ENCODE measurements around the gene B3GALNT2. TPM values are rescaled to one million over a fixed set of nuclear protein-coding genes. Genes with fewer than 3 reads are reported as not detected.

B3GALNT2 gene
- total and polyA plus RNA-seq, 2 donors from 2014 or later: 2.0 to 14.4 TPM

DNA sequence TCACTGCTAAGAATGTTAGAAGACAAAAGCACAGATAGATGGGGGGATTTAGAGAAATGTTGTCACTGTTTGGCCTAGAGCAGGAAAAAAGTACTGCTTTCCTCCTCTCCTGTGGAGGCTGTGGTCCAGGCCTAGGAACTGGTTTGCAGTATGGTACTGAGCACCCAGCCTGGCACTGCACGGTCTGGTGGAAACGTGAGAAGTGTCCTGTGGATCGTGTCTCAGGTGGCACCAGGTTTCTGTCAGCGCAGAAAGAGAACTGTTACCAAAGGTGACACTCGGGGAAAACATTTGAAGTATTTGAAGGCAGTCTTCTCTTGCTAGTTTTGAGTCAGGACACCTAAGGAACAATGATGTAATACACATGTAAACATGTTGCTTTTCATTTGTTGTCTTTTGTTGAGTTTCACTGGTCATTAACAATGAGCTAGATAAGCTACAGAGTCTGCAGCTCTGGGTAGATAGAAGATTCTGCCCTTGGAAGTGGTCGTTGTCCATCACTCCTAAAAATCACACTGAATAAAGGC is 63.0 kb downstream of the B3GALNT2 start:
- Histone ChIP-seq H3K9me3 (ENCODE audit: control insufficient read depth in 2 of 3, insufficient read depth in 1 of 3, low read length in 3 of 3) (no peaks in the 10 kb centered on the region), H3K27me3 (ENCODE audit: control insufficient read depth, insufficient read depth, low read length) (no peaks in the 10 kb centered on the region), H3K36me3 (ENCODE audit: control insufficient read depth in 2 of 3, insufficient read depth in 3 of 3, low read length in 3 of 3) (peaks cover 5 to 32% (median 27%) of the 10 kb centered on the region in 3 donors), H3K4me1 (ENCODE audit: control insufficient read depth in 2 of 3, insufficient read depth in 2 of 3, low read depth in 1 of 3, low read length in 3 of 3) (no peaks in the 10 kb centered on the region), H3K9ac (ENCODE audit: low read length in 3 of 3) (no peak overlapping the region), H3K4me3 (ENCODE audit: low read length in 3 of 3) (no peak overlapping the region), H3K27ac (ENCODE audit: low read depth in 2 of 2, low read length in 2 of 2) (no peak overlapping the region)
- intact Hi-C loops (cut with DNase I): no loop called here
- TF ChIP-seq, protein P1, sequence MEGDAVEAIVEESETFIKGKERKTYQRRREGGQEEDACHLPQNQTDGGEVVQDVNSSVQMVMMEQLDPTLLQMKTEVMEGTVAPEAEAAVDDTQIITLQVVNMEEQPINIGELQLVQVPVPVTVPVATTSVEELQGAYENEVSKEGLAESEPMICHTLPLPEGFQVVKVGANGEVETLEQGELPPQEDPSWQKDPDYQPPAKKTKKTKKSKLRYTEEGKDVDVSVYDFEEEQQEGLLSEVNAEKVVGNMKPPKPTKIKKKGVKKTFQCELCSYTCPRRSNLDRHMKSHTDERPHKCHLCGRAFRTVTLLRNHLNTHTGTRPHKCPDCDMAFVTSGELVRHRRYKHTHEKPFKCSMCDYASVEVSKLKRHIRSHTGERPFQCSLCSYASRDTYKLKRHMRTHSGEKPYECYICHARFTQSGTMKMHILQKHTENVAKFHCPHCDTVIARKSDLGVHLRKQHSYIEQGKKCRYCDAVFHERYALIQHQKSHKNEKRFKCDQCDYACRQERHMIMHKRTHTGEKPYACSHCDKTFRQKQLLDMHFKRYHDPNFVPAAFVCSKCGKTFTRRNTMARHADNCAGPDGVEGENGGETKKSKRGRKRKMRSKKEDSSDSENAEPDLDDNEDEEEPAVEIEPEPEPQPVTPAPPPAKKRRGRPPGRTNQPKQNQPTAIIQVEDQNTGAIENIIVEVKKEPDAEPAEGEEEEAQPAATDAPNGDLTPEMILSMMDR (IDR thresholded peaks at IDR 0.05; ENCODE audit: borderline replicate concordance, extremely low read depth, insufficient read depth): no peak
- FAIRE-seq: no peak
- DNase-seq: no peak

DNA sequence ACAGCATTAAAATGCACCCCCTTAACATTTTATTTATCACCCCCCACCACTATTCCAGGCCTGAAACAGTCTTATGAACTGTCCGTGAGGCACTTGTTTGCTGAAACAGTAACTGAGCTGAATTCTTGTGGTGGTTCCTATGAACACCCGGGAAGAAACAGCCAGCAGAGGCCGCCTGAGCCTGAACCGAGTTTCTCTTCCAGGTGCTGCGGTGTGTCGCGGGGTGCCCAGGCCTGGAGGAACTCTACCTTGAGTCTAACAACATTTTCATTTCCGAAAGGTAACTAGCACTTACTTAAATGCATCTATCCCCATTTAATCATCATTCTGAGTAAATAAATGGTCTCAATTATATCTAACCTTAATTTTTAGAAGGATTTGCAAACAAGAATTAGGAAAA is 70.3 kb downstream of the B3GALNT2 start:
- Histone ChIP-seq H3K4me1 (ENCODE audit: control insufficient read depth in 2 of 3, insufficient read depth in 2 of 3, low read depth in 1 of 3, low read length in 3 of 3) (no peaks in the 10 kb centered on the region), H3K27ac (ENCODE audit: low read depth in 2 of 2, low read length in 2 of 2) (no peak overlapping the region), H3K27me3 (ENCODE audit: control insufficient read depth, insufficient read depth, low read length) (no peaks in the 10 kb centered on the region), H3K4me3 (ENCODE audit: low read length in 3 of 3) (no peak overlapping the region), H3K36me3 (ENCODE audit: control insufficient read depth in 2 of 3, insufficient read depth in 3 of 3, low read length in 3 of 3) (peaks cover 3 to 30% (median 14%) of the 10 kb centered on the region in 3 donors), H3K9me3 (ENCODE audit: control insufficient read depth in 2 of 3, insufficient read depth in 1 of 3, low read length in 3 of 3) (no peaks in the 10 kb centered on the region), H3K9ac (ENCODE audit: low read length in 3 of 3) (no peak overlapping the region)
- no peak for FAIRE-seq
- intact Hi-C loops (cut with DNase I): no loop called here
- no peak for DNase-seq
- TF ChIP-seq, protein P1 (IDR thresholded peaks at IDR 0.05; ENCODE audit: borderline replicate concordance, extremely low read depth, insufficient read depth): no peak

DNA sequence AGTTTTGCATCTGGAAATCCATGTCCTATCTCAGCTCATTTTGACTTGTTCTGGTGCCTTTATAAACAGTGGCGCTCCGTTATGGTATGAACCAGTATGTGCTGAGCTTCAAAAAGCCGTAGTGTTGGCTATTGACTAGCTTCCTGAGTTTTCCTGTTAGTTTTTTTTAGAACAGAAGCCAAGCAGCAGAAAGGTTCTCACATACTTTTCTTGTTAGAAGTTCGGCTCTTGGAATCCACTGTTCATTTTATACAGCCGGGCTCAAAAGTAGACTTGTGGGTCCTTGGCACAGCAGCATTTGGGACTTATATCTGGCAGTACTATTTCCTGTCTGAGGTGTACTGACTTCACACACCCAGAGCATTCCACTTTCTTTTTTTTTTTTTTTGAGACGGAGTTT is 73.3 kb downstream of the B3GALNT2 start:
- Histone ChIP-seq H3K27ac (ENCODE audit: low read depth in 2 of 2, low read length in 2 of 2) (no peak overlapping the region), H3K36me3 (ENCODE audit: control insufficient read depth in 2 of 3, insufficient read depth in 3 of 3, low read length in 3 of 3) (peaks cover 0 to 8% (median 2%) of the 10 kb centered on the region in 3 donors), H3K9me3 (ENCODE audit: control insufficient read depth in 2 of 3, insufficient read depth in 1 of 3, low read length in 3 of 3) (no peaks in the 10 kb centered on the region), H3K27me3 (ENCODE audit: control insufficient read depth, insufficient read depth, low read length) (no peaks in the 10 kb centered on the region), H3K9ac (ENCODE audit: low read length in 3 of 3) (no peak overlapping the region), H3K4me3 (ENCODE audit: low read length in 3 of 3) (no peak overlapping the region), H3K4me1 (ENCODE audit: control insufficient read depth in 2 of 3, insufficient read depth in 2 of 3, low read depth in 1 of 3, low read length in 3 of 3) (peaks cover 0 to 3% (median 0%) of the 10 kb centered on the region in 3 donors)
- no peak for DNase-seq
- TF ChIP-seq, protein P1 (IDR thresholded peaks at IDR 0.05; ENCODE audit: borderline replicate concordance, extremely low read depth, insufficient read depth): no peak
- no peak for FAIRE-seq
- intact Hi-C loops (cut with DNase I): no loop called here

GRCh38 chr1:235429143-235429542 is 75.1 kb downstream of the B3GALNT2 start:
- H3K4me3 ChIP-seq (ENCODE audit: low read length in 3 of 3): no peak overlapping the region
- H3K9me3 ChIP-seq (ENCODE audit: control insufficient read depth in 2 of 3, insufficient read depth in 1 of 3, low read length in 3 of 3): no peaks in the 10 kb centered on the region
- TF ChIP-seq, protein P1 (IDR thresholded peaks at IDR 0.05; ENCODE audit: borderline replicate concordance, extremely low read depth, insufficient read depth): no peak
- FAIRE-seq (no peak), DNase-seq (no peak)
- peaks cover 0 to 5% (median 2%) of the 10 kb centered on the region in 3 donors for H3K36me3 ChIP-seq (ENCODE audit: control insufficient read depth in 2 of 3, insufficient read depth in 3 of 3, low read length in 3 of 3)
- no peaks in the 10 kb centered on the region for H3K27me3 ChIP-seq (ENCODE audit: control insufficient read depth, insufficient read depth, low read length)
- H3K27ac ChIP-seq (ENCODE audit: low read depth in 2 of 2, low read length in 2 of 2): no peak overlapping the region
- H3K4me1 ChIP-seq (ENCODE audit: control insufficient read depth in 2 of 3, insufficient read depth in 2 of 3, low read depth in 1 of 3, low read length in 3 of 3): peaks cover 0 to 3% (median 0%) of the 10 kb centered on the region in 3 donors
- intact Hi-C loops (cut with DNase I): no loop called here
- H3K9ac ChIP-seq (ENCODE audit: low read length in 3 of 3): no peak overlapping the region

All from kidney (tissue), 14 donors.